Tibial nerve (tissue), 4 donors: ENCODE measurements around the gene SPESP1.

ENCODE experiments used
- EP300 ChIP-seq, 2 donors: sonication (generic); formaldehyde crosslinking; IDR thresholded peaks; one replicate each; pipeline ENCODE4 v1.6.1; 2017; ENCODE audit warnings: antibody characterized with exemption in 2 of 2, mild to moderate bottlenecking in 1 of 2
- POLR2A ChIP-seq, 2 donors: fragments of 450-650 bp; IDR thresholded peaks; one replicate each; pipeline ENCODE4 v1.6.1; 2017; ENCODE audit warnings: antibody characterized with exemption in 2 of 2, mild to moderate bottlenecking in 2 of 2, moderate library complexity in 2 of 2
- TF ChIP-seq, protein P1 (sequence below), 5 experiments: fragments of 200-600 bp in 3 of 5; fragments of 450-650 bp in 2 of 5; sonication (generic) in 3 of 5; IDR thresholded peaks; one replicate each; pipeline ENCODE4 v1.5.1; 2016 to 2019; ENCODE audit warnings: antibody characterized with exemption in 5 of 5, mild to moderate bottlenecking in 3 of 5, moderate library complexity in 2 of 5

GRCh38 chr15:68966996-68967395, 36.7 kb downstream of the SPESP1 start:
- TF ChIP-seq POLR2A (IDR thresholded peaks at IDR 0.05) (no peak), EP300 (IDR thresholded peaks at IDR 0.05) (no peak)
- TF ChIP-seq, protein P1, sequence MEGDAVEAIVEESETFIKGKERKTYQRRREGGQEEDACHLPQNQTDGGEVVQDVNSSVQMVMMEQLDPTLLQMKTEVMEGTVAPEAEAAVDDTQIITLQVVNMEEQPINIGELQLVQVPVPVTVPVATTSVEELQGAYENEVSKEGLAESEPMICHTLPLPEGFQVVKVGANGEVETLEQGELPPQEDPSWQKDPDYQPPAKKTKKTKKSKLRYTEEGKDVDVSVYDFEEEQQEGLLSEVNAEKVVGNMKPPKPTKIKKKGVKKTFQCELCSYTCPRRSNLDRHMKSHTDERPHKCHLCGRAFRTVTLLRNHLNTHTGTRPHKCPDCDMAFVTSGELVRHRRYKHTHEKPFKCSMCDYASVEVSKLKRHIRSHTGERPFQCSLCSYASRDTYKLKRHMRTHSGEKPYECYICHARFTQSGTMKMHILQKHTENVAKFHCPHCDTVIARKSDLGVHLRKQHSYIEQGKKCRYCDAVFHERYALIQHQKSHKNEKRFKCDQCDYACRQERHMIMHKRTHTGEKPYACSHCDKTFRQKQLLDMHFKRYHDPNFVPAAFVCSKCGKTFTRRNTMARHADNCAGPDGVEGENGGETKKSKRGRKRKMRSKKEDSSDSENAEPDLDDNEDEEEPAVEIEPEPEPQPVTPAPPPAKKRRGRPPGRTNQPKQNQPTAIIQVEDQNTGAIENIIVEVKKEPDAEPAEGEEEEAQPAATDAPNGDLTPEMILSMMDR (IDR thresholded peaks at IDR 0.05), result no peak
